Retinal pigment epithelial cell (primary cell): ENCODE data around the gene KLHL3.

ENCODE experiments used
- DNase-seq: peaks from one replicate; pipeline ENCODE4 v3.0.0-alpha.2; 2010; ENCODE audit warnings: low read depth
- H3K4me3 ChIP-seq: 2 replicates; pipeline ENCODE4 v1.5.1; 2011; ENCODE audit warnings: mild to moderate bottlenecking, low read length, control low read depth, moderate library complexity
- CTCF ChIP-seq: conservative IDR thresholded peaks from 2 replicates; pipeline ENCODE4 v1.5.1; 2011; ENCODE audit warnings: low read depth, low read length, control low read depth, inconsistent platforms

Gene KLHL3

DNA sequence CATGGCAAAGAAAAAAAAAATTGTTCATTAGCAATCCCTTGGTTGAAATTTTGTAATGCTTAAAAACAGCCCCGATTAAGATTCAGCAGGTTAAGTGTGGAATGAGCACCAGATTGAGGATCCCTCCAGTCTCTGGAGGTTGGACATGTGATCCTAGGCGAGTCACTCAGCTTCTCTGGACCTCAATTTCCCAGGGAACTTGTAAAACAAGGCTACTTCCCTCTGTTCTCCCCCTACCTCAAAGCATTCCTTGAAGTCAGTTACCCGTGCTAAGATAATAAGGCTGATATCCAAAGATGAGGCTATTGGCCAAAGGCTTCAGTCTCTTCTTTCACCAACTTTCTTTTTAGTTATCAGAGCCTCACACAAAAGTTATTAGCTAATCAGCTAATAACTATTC, 2.9 kb downstream of the KLHL3 start:
- DNase-seq = no peak
- H3K4me3 ChIP-seq = no peak overlapping the region
- TF ChIP-seq CTCF = no peak

DNA sequence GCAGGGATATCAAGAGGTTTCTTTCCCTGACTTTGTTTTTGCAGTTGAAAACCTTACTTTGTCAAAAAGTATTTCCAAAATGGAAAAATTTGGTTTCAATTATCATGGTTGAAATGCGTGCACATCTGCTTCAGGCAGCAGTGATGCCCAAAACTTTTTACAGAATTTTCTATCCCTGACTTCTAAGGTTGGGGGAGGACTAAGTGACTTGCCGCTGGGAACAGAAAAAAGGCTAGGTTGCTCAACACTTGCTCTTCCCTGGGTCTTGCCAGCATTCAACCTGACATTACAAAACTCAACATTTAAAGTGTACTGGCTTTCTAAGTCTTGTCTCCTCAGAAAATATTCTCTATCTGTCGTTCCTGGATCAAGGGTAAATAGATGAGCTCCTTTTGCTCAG, 4.7 kb downstream of the KLHL3 start:
- no peak overlapping the region for H3K4me3 ChIP-seq
- no peak for DNase-seq
- TF ChIP-seq CTCF = no peak

DNA sequence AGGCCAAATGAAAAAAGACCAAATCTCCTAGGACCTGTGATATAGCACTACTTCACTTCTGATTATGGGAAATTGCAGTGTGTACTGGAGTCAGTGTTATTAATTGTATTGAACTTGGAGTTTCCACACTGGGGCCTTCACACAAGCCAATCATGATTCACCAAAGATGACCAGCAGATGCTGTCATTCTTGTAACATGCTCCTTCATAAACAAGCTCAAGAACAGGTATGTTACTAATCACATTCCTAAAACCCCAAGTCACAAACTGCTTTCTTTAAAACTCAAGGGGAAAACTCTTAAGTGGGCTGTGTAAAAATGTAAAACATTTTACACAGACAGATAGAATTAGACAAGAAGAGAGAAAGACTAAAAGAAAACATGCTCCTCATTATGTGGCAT, 5.6 kb downstream of the KLHL3 start:
- DNase-seq = no peak
- H3K4me3 ChIP-seq = no peak overlapping the region
- no peak for TF ChIP-seq CTCF

DNA sequence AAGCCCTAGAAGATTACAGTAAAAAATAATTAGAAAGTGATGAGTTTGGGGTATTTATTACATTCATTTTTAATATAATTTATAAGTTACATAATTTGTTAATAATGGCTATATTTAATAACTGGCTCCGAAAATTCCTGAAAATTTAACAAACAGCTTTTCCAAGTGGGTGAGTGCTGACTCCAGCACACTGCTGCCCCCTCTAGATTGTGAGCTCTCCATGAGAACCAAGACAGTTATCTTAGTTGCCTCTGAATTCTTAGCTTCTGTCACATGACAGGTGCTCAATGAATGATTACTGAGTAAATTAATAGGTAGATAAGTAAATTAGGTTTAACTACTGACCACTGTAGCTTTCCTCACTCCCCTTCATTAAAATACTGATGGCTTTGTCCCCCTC, 7.8 kb downstream of the KLHL3 start:
- no peak overlapping the region for H3K4me3 ChIP-seq
- no peak for TF ChIP-seq CTCF
- no peak for DNase-seq

- no peak for DNase-seq
- no peak for TF ChIP-seq CTCF
- no peak overlapping the region for H3K4me3 ChIP-seq
These were observed 8.3 kb downstream of the KLHL3 start for GRCh38 chr5:137727623-137728022.

DNA sequence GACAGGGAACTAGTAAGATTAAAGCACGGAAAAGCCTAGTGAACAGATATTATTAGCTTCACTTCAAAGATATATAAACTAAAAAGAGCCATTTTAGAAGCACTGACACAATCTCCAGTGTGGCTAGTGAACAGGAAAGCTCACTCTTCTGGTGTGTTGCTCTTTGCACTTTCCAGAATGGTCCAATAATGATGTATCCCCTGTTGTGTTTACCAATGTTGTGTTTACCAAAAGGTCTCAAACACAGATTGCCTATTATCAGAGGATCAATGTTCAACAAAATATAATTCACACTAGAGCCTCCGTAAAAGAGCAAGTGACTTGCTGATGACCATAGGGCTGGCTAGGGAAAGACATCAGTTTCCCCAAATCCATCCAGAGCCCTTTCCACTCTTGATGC, 11.6 kb downstream of the KLHL3 start:
- H3K4me3 ChIP-seq = no peak overlapping the region
- DNase-seq = no peak
- TF ChIP-seq CTCF = no peak

DNA sequence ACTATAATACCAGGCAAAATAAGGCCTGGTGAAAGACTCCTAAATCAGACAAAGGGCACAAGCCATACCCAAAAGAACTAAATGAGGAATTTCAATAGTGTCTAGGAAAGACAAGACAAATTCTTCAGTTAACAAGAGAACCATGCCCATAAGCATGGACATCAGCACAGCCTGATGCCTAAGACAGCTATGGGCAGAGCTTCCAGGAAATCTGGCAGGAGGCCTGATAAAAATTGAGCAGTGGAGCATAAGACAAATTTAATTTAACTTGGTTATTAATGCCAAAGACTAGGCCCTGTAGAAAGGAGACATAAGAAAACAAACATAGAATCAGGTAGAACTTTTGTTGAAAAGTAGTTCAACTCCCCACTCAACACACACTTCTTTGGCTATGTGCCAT, 17.3 kb downstream of the KLHL3 start:
- no peak for TF ChIP-seq CTCF
- DNase-seq = no peak
- no peak overlapping the region for H3K4me3 ChIP-seq
